GM18507 (cell line): ENCODE measurements around the gene ASB9.
"Not testable (repeated sequence)": the region's sequence is repeated elsewhere in the genome, so short reads cannot be mapped to it uniquely, and the experiment has no call there.

ENCODE experiments used
- DNase-seq: peaks from one replicate; pipeline ENCODE4 v3.0.0; 2011; ENCODE audit warnings: low read depth; ENCODE audit not compliant: insufficient read length; ENCODE audit errors: extremely low spot score
- FAIRE-seq: peaks from 2 replicates; lab custom pipeline; 2011; peaks lifted over from hg19 to GRCh38; lab: Jason Lieb, UNC

ASB9 gene

DNA sequence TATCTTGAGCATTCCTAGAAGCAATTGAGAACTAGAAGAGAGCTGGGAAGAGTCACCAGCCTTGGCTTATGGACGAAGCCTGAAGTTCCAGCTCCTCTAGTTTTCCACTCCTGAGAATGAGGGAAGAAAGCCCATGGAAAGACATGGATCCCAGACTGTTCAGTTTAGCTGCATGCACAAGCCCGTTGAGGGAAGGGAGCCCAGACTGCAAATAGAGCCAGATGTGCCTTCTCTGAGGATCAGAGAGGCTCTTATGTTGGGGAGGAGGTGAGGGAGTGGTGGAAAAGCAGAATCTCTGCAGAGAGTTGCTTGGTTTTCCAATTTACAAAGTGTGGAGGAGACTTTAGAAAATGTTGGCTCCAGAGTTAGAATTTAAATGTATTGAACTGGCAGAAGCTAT, 69.0 kb downstream of the ASB9 start:
- no peak for DNase-seq
- no peak for FAIRE-seq

DNA sequence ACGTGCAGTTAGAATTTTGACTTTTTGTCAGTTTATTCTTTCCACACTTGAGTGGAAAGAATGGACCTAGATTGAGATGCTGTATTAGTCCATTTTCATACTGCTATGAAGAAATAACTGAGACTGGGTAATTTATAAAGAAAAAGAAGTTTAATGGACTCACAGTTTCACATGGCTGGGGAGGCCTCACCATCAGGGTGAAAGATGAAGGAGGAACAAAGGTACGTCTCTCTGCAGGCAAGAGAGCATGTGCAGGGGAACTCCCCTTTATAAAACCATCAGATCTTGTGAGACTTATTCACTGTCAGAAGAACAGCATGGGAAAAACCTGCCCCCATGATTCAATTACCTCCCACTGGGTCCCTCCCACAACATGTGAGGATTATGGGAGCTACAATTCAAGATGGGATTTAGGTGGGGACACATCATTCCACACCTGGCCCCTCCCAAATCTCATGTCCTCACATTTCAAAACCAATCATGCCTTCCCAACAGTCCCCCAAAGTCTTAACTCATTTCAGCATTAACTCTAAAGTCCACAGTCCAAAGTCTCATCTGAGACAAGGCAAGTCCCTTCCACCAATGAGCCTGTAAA, 71.2 kb downstream of the ASB9 start:
- FAIRE-seq: peak; percentile 80
- DNase-seq: not testable (repeated sequence)

DNA sequence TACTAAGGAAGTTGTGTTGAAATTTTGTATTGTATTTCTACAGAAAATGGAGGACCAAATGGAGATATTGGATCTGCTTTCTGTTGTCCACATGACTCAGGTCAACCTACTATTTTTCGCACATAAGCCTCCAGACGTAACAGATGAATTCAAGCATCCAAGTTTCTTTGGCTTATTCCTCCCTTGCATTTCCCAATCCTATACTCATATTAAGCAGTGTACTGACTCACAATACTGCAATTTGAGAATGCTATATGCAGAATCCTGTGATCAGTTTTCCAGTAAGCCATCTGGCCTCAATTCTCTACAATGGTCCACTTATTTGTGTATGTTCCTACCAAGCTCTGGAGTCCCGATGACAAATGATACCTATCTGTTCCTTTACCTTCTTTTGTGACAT, 75.7 kb downstream of the ASB9 start:
- DNase-seq: no peak
- no peak for FAIRE-seq
